Hematopoietic multipotent progenitor cell treated with erythropoietin and hydrocortisone succinate and interleukin-3 and kit ligand, for 6 days (in vitro differentiated cells): ENCODE results near the gene TNFSF13B.
A peak's percentile ranks its signal among the peaks of the same experiment; 100 is the strongest.

Experiments used
- DNase-seq: peaks from one replicate; pipeline ENCODE4 v3.0.0-alpha.2; 2015

TNFSF13B gene

DNA sequence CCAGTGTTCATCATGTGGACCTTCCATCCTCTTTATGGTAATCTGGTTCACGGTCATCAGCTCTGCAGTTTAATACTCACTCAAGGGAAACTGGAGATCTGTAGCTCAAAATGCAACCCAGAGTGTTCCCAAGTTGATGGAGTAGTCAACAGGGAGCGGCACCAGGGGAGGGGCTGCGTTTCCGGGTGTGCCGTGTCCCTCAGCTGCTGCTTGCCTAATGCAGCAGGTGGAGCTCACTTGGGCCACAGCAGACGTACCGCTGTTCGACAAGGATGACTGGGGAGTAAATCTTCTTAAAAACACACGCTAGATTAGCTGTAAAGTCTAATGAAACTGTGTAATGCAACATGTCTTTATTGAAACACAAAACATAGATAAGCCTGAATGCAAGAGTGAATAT lies 81.1 kb downstream of the TNFSF13B start:
- DNase-seq = no peak

DNA sequence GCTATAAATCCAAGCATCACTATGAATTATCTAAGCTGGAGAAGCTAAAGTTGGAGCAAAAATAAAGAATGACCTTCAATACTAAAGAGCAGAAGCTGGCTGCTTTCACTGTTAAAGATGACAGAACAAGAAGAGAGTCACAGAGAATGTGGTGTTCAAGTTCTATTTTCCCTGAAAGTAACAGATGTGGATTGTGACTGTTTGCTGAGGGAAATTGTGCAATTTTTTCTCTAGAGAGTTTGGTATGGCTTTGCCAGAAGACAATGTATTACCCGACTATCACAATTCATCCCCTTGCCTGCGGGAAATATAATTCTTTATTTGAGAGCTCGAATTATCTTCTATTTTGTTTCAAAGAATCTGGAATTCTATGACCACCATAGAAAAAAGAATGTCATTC lies 83.1 kb downstream of the TNFSF13B start:
- DNase-seq = peak; percentile 35

DNA sequence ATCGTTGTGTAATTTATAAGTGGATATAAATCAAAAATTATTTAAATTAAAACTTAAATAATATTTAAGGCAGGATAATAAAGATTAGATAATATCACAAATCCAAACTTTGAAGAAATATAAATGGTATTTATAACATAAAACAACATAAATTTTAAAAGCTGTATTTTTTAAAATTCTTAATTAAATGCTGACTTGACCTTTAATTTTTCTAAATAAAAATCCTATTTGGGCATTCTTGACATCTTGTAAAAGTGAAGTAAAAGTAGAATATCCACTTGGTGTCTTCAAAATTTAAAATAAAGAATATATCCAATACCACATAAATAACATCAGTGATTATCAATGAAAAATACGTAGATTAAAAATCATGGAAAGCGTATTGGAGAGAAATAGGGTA lies 87.7 kb downstream of the TNFSF13B start:
- DNase-seq = no peak
